RWPE2 (cell line): ENCODE results near the gene TMPRSS9.

Source experiments
- ATAC-seq: fragments of 200-7000 bp; cut with Tn5 transposase; 3 replicates; pipeline ENCODE4 v1.9.1; 2021; ENCODE audit warnings: low read depth
- DNase-seq: peaks from one replicate; pipeline ENCODE4 v3.0.0-alpha.2; 2020; ENCODE audit warnings: low spot score
- H3K27ac ChIP-seq: fragments of 450-650 bp; 2 replicates; pipeline ENCODE4 v1.5.1; 2017; ENCODE audit warnings: mild to moderate bottlenecking; ENCODE audit not compliant: poor library complexity, severe bottlenecking
- H3K27me3 ChIP-seq: fragments of 250-450 bp; sonication (Bioruptor Pico); 2 replicates; pipeline ENCODE4 v1.5.1; 2021; ENCODE audit warnings: mild to moderate bottlenecking, moderate library complexity; ENCODE audit not compliant: insufficient read depth, poor library complexity, severe bottlenecking
- H3K36me3 ChIP-seq: fragments of 250-450 bp; sonication (Bioruptor Pico); 2 replicates; pipeline ENCODE4 v1.5.1; 2020; ENCODE audit warnings: low read depth, mild to moderate bottlenecking, moderate library complexity
- H3K4me1 ChIP-seq: fragments of 250-450 bp; sonication (Bioruptor Pico); 2 replicates; pipeline ENCODE4 v1.5.1; 2021; ENCODE audit warnings: mild to moderate bottlenecking, moderate library complexity; ENCODE audit not compliant: insufficient read depth, poor library complexity, severe bottlenecking
- H3K4me3 ChIP-seq: fragments of 250-450 bp; sonication (Bioruptor Pico); 2 replicates; pipeline ENCODE4 v1.5.1; 2021; ENCODE audit warnings: mild to moderate bottlenecking, moderate library complexity; ENCODE audit not compliant: severe bottlenecking
- H3K9me3 ChIP-seq: fragments of 250-450 bp; sonication (Bioruptor Pico); 2 replicates; pipeline ENCODE4 v1.5.1; 2021; ENCODE audit warnings: mild to moderate bottlenecking, moderate library complexity; ENCODE audit not compliant: severe bottlenecking
- CTCF ChIP-seq: fragments of 450-650 bp; IDR thresholded peaks from one replicate; pipeline ENCODE4 v1.5.1; 2017; ENCODE audit warnings: mild to moderate bottlenecking, moderate library complexity; ENCODE audit not compliant: poor library complexity, severe bottlenecking

Gene TMPRSS9

GRCh38 chr19:2333807-2334211 lies 26.3 kb upstream of the TMPRSS9 start:
- H3K27ac ChIP-seq, result no peak overlapping the region
- no peaks in the 10 kb centered on the region for H3K27me3 ChIP-seq
- no peak for TF ChIP-seq CTCF
- no peaks in the 10 kb centered on the region for H3K4me1 ChIP-seq
- no peak overlapping the region for H3K4me3 ChIP-seq
- no peak for DNase-seq
- no peaks in the 10 kb centered on the region for H3K9me3 ChIP-seq
- no peak for ATAC-seq
- H3K36me3 ChIP-seq, result no peaks in the 10 kb centered on the region

GRCh38 chr19:2334426-2334825 lies 25.6 kb upstream of the TMPRSS9 start:
- ATAC-seq (no peak), DNase-seq (no peak)
- Histone ChIP-seq H3K4me1 (no peaks in the 10 kb centered on the region), H3K27ac (no peak overlapping the region), H3K9me3 (no peaks in the 10 kb centered on the region), H3K4me3 (no peak overlapping the region), H3K27me3 (no peaks in the 10 kb centered on the region), H3K36me3 (no peaks in the 10 kb centered on the region)
- no peak for TF ChIP-seq CTCF

- no peaks in the 10 kb centered on the region for H3K27me3 ChIP-seq
- ATAC-seq, result no peak
- no peak overlapping the region for H3K4me3 ChIP-seq
- H3K9me3 ChIP-seq, result no peaks in the 10 kb centered on the region
- H3K36me3 ChIP-seq, result no peaks in the 10 kb centered on the region
- no peak for TF ChIP-seq CTCF
- DNase-seq, result no peak
- no peaks in the 10 kb centered on the region for H3K4me1 ChIP-seq
- no peak overlapping the region for H3K27ac ChIP-seq
Measured at GRCh38 chr19:2334986-2335846, 24.8 kb upstream of the TMPRSS9 start.

GRCh38 chr19:2335848-2336247 lies 24.2 kb upstream of the TMPRSS9 start:
- no peak for DNase-seq
- Histone ChIP-seq H3K27ac (no peak overlapping the region), H3K27me3 (no peaks in the 10 kb centered on the region), H3K4me1 (no peaks in the 10 kb centered on the region), H3K36me3 (no peaks in the 10 kb centered on the region), H3K4me3 (no peak overlapping the region), H3K9me3 (no peaks in the 10 kb centered on the region)
- no peak for TF ChIP-seq CTCF
- ATAC-seq, result no peak
